Lower leg skin (tissue), 3 donors: ENCODE data around the gene B3GAT2.

Experiments
- POLR2A ChIP-seq, 2 donors: fragments of 450-650 bp; IDR thresholded peaks; one replicate each; pipeline ENCODE4 v1.6.1; 2016 to 2017; ENCODE audit warnings: antibody characterized with exemption in 2 of 2, mild to moderate bottlenecking in 1 of 2, moderate library complexity in 1 of 2
- TF ChIP-seq, protein P1 (sequence below), 3 donors: fragments of 450-650 bp; IDR thresholded peaks; one replicate each; pipeline ENCODE4 v1.5.1; 2016; ENCODE audit warnings: antibody characterized with exemption in 3 of 3, mild to moderate bottlenecking in 3 of 3, moderate library complexity in 2 of 3

DNA sequence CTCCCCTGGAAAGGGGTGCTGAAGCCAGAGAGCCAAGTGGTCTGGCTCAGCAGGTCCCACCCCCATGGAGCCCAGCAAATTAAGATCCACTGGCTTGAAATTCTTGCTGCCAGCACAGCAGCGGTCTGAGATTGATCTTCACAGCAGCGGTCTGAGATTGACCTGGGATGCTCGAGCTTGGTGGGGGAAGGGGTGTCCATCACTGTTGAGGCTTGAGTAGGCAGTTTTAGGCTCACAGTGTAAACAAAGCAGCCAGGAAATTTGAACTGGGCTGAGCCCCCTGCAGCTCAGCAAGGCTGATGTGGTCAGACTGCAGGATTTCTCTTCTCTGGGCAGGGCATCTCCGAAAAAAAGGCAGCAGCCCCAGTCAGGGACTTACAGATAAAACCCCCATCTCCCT lies 41.3 kb upstream of the B3GAT2 start:
- TF ChIP-seq, protein P1, sequence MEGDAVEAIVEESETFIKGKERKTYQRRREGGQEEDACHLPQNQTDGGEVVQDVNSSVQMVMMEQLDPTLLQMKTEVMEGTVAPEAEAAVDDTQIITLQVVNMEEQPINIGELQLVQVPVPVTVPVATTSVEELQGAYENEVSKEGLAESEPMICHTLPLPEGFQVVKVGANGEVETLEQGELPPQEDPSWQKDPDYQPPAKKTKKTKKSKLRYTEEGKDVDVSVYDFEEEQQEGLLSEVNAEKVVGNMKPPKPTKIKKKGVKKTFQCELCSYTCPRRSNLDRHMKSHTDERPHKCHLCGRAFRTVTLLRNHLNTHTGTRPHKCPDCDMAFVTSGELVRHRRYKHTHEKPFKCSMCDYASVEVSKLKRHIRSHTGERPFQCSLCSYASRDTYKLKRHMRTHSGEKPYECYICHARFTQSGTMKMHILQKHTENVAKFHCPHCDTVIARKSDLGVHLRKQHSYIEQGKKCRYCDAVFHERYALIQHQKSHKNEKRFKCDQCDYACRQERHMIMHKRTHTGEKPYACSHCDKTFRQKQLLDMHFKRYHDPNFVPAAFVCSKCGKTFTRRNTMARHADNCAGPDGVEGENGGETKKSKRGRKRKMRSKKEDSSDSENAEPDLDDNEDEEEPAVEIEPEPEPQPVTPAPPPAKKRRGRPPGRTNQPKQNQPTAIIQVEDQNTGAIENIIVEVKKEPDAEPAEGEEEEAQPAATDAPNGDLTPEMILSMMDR (IDR thresholded peaks at IDR 0.05): no peak
- no peak for TF ChIP-seq POLR2A (IDR thresholded peaks at IDR 0.05)
